Measurements from ENCODE around the gene SPAG16.
A peak's percentile ranks its signal among the peaks of the same experiment; 100 is the strongest.

The SPAG16 gene

GRCh38 chr2:214128040-214128439 lies 843.8 kb downstream of the SPAG16 start:
- in situ Hi-C loops (cut with HindIII; ENCODE audit: low sequenced_read_pairs): no loop called here

GRCh38 chr2:214130114-214130513 lies 845.9 kb downstream of the SPAG16 start:
- TF ChIP-seq CTCF (IDR thresholded peaks at IDR 0.05; ENCODE audit: low read depth, low read length): no peak
- no peak for DNase-seq (ENCODE audit: low read depth, low spot score)
- no peak overlapping the region for H3K4me3 ChIP-seq (ENCODE audit: low read depth, low read length)
- in situ Hi-C loops (cut with HindIII; ENCODE audit: low sequenced_read_pairs): no loop called here

More at GRCh38 chr2:214128040-214128439, 843.8 kb downstream of the SPAG16 start:
- H3K4me3 ChIP-seq (ENCODE audit: low read depth, low read length): no peak overlapping the region
- no peak for DNase-seq (ENCODE audit: low read depth, low spot score)
- TF ChIP-seq CTCF (IDR thresholded peaks at IDR 0.05; ENCODE audit: low read depth, low read length): no peak

GRCh38 chr2:214135966-214136365 lies 851.7 kb downstream of the SPAG16 start:
- no peak overlapping the region for H3K4me3 ChIP-seq (ENCODE audit: low read depth, low read length)
- in situ Hi-C loops (cut with HindIII; ENCODE audit: low sequenced_read_pairs): no loop called here
- no peak for TF ChIP-seq CTCF (IDR thresholded peaks at IDR 0.05; ENCODE audit: low read depth, low read length)
- DNase-seq (ENCODE audit: low read depth, low spot score): peak; percentile 4

GRCh38 chr2:214138779-214139178 lies 854.5 kb downstream of the SPAG16 start:
- peak; percentile 12 for DNase-seq (ENCODE audit: low read depth, low spot score)
- H3K4me3 ChIP-seq (ENCODE audit: low read depth, low read length): no peak overlapping the region
- no peak for TF ChIP-seq CTCF (IDR thresholded peaks at IDR 0.05; ENCODE audit: low read depth, low read length)
- in situ Hi-C loops (cut with HindIII; ENCODE audit: low sequenced_read_pairs): no loop called here

- TF ChIP-seq CTCF (IDR thresholded peaks at IDR 0.05; ENCODE audit: low read depth, low read length): no peak
- H3K4me3 ChIP-seq (ENCODE audit: low read depth, low read length): no peak overlapping the region
- in situ Hi-C loops (cut with HindIII; ENCODE audit: low sequenced_read_pairs): no loop called here
- DNase-seq (ENCODE audit: low read depth, low spot score): no peak
Measured at GRCh38 chr2:214139630-214140284, 855.5 kb downstream of the SPAG16 start.

- in situ Hi-C loops (cut with HindIII; ENCODE audit: low sequenced_read_pairs): no loop called here
- no peak for TF ChIP-seq CTCF (IDR thresholded peaks at IDR 0.05; ENCODE audit: low read depth, low read length)
- no peak for DNase-seq (ENCODE audit: low read depth, low spot score)
- no peak overlapping the region for H3K4me3 ChIP-seq (ENCODE audit: low read depth, low read length)
Measured at GRCh38 chr2:214156971-214157370, 872.7 kb downstream of the SPAG16 start.
